ENCODE results near the gene ARID2. TPM values are rescaled to one million over a fixed set of nuclear protein-coding genes. Genes with fewer than 3 reads are reported as not detected.
A peak's percentile ranks its signal among the peaks of the same experiment; 100 is the strongest.

ARID2 gene
- total and polyA plus RNA-seq, 9 of the 15 experiments (the other 6 are each of a cell fraction or from before 2014, with no cell fraction given), result 13.4 to 41.6 (median 29.4) TPM

- TF ChIP-seq E4F1 (CRISPR knock-in tag; IDR thresholded peaks at IDR 0.05; ENCODE audit: borderline replicate concordance) (no peak), THAP7 (CRISPR knock-in tag; IDR thresholded peaks at IDR 0.05) (0 out of 2 replicates have a peak, but pooled peaks have one; percentile 37), CREB1 (IDR thresholded peaks at IDR 0.05) (peak; percentile 59; the same call in 1 of the 2 replicates), CREB1 (CRISPR knock-in tag; IDR thresholded peaks at IDR 0.05) (peak; percentile 84), KDM5B (IDR thresholded peaks at IDR 0.05; ENCODE audit: insufficient replicate concordance, low read depth, low read length) (peak; percentile 84), YY1 (IDR thresholded peaks at IDR 0.05; ENCODE audit: borderline replicate concordance in 1 of 3, control insufficient read depth in 1 of 3, extremely low read depth in 1 of 3, insufficient read depth in 3 of 3, insufficient read length in 1 of 3, insufficient replicate concordance in 2 of 3, low read depth in 1 of 3, low read length in 2 of 3) (peak; percentile 16 to 86 (median 84)), TAF1 (IDR thresholded peaks at IDR 0.05; ENCODE audit: control insufficient read depth, extremely low read depth, insufficient read depth, low read length, severe bottlenecking) (peak; percentile 94), GTF2F1 (IDR thresholded peaks at IDR 0.05; ENCODE audit: low read depth, low read length) (peak; percentile 61; the same call in 1 of the 2 replicates), ZFP36 (IDR thresholded peaks at IDR 0.05; ENCODE audit: low read depth, low read length, partially characterized antibody) (peak; percentile 10), CREB3L1 (IDR thresholded peaks at IDR 0.05; ENCODE audit: borderline replicate concordance, low read depth) (peak; percentile 60; the same call in 1 of the 2 replicates), EP300 (IDR thresholded peaks at IDR 0.05; ENCODE audit: low read length) (peak; percentile 72), POLR2AphosphoS5 (IDR thresholded peaks at IDR 0.05; ENCODE audit: control insufficient read depth, insufficient read depth, low read depth, low read length) (peak; percentile 77), FOXO4 (CRISPR knock-in tag; IDR thresholded peaks at IDR 0.05) (0 out of 2 replicates have a peak, but pooled peaks have one; percentile 56), ARID1B (IDR thresholded peaks at IDR 0.05) (peak; percentile 58; the same call in 1 of the 2 replicates), SIN3A (IDR thresholded peaks at IDR 0.05; ENCODE audit: borderline replicate concordance in 2 of 2, control insufficient read depth in 1 of 2, low read depth in 2 of 2, low read length in 2 of 2) (peak in 1 of 2 experiments; percentile 80; a peak in 2 of 4 replicates), CBFB (CRISPR knock-in tag; IDR thresholded peaks at IDR 0.05) (0 out of 2 replicates have a peak, but pooled peaks have one; percentile 17), E2F4 (CRISPR knock-in tag; IDR thresholded peaks at IDR 0.05; ENCODE audit: low read depth) (no peak), SUPT5H (IDR thresholded peaks at IDR 0.05) (peak; percentile 94)
Observed at GRCh38 chr12:45728630-45729232, 775 bp upstream of the ARID2 start (continued).
